D721Med (cell line): Measurements from ENCODE around the gene NBEAL1.
"Not testable (repeated sequence)": the region's sequence is repeated elsewhere in the genome, so short reads cannot be mapped to it uniquely, and the experiment has no call there.

ENCODE experiments used
- DNase-seq: peaks from one replicate; pipeline ENCODE4 v3.0.0; 2011; ENCODE audit warnings: low spot score; ENCODE audit not compliant: insufficient read length
- FAIRE-seq: peaks from 2 replicates; lab custom pipeline; 2011; peaks lifted over from hg19 to GRCh38; lab: Jason Lieb, UNC
- CTCF ChIP-seq: IDR thresholded peaks from 2 replicates; pipeline ENCODE4 v1.5.1; 2012; ENCODE audit warnings: mild to moderate bottlenecking, control low read depth; ENCODE audit not compliant: insufficient read depth; ENCODE audit errors: missing control alignments

The NBEAL1 gene

GRCh38 chr2:203135105-203135504, 120.4 kb downstream of the NBEAL1 start:
- FAIRE-seq (no peak), DNase-seq (no peak)
- no peak for TF ChIP-seq CTCF

GRCh38 chr2:203143391-203143790, 128.7 kb downstream of the NBEAL1 start:
- FAIRE-seq (peak; percentile 80), DNase-seq (no peak)
- no peak for TF ChIP-seq CTCF

- FAIRE-seq, result no peak
- DNase-seq, result no peak
- TF ChIP-seq CTCF, result no peak
Measured at GRCh38 chr2:203149194-203149593, 134.5 kb downstream of the NBEAL1 start.

GRCh38 chr2:203155406-203155805, 140.7 kb downstream of the NBEAL1 start:
- no peak for TF ChIP-seq CTCF
- FAIRE-seq, result no peak
- DNase-seq, result no peak

GRCh38 chr2:203162722-203163121, 148.0 kb downstream of the NBEAL1 start:
- DNase-seq, FAIRE-seq: not testable (repeated sequence)

GRCh38 chr2:203164311-203164935, 149.7 kb downstream of the NBEAL1 start:
- no peak for TF ChIP-seq CTCF
- FAIRE-seq (no peak), DNase-seq (no peak)

- no peak for TF ChIP-seq CTCF
- FAIRE-seq, result no peak
Measured at GRCh38 chr2:203167751-203168150, 153.1 kb downstream of the NBEAL1 start.

GRCh38 chr2:203170502-203170901, 155.8 kb downstream of the NBEAL1 start:
- DNase-seq (no peak), FAIRE-seq (no peak)
- TF ChIP-seq CTCF, result no peak

More at GRCh38 chr2:203167751-203168150, 153.1 kb downstream of the NBEAL1 start:
- DNase-seq, result no peak
